VCaP (cell line): ENCODE results near the gene NQO1.

Experiments used
- H3K27ac ChIP-seq: fragments of 450-650 bp; 2 replicates; pipeline ENCODE4 v1.5.1; 2017
- TF ChIP-seq, protein P1 (sequence below): fragments of 450-650 bp; conservative IDR thresholded peaks from 2 replicates; pipeline ENCODE4 v1.5.1; 2017; ENCODE audit warnings: mild to moderate bottlenecking, moderate library complexity

The NQO1 gene

DNA sequence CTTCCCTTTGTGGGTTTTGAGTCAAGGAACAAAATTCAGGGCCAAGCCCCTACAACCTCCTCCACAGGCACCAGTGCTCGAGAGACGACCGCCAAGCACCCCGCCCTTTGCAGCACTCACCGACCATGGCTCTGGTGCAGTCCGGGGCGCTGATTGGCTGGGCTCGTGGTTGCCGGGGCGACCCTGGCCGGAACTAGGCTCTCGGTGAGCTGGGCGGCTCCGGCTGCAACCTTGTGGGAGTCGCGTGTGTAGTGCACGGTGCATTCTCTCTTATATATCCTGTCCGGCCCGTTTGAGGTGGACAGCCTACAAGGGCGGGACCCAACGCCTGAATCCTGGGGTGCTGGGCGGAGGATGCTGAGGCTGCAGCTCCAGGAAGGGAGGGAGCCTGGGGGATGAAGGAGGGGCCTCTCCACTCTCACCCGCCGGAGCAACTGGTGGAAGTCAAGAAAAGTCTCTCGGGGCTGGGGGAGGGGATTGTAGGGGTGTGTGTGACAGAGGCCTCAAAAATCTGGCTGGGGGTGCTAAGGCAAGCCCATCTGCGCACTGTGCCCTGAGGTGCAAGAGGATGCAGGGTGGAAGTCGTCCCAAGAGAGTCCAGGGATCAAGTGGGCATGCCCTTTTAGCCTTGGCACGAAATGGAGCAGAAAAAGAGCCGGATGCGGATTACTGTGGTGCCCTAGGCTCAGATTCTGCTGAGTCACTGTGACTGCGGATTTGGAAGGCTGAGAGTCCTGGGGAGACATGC lies at the start of gene NQO1:
NQO1 (minus strand) TSS at position 248 of the 748 bp plus-strand sequence; CDS start at position 127, 121 bp downstream.
- peak within 1 kb of the TSS; percentile 59 for H3K27ac ChIP-seq
- TF ChIP-seq, protein P1, sequence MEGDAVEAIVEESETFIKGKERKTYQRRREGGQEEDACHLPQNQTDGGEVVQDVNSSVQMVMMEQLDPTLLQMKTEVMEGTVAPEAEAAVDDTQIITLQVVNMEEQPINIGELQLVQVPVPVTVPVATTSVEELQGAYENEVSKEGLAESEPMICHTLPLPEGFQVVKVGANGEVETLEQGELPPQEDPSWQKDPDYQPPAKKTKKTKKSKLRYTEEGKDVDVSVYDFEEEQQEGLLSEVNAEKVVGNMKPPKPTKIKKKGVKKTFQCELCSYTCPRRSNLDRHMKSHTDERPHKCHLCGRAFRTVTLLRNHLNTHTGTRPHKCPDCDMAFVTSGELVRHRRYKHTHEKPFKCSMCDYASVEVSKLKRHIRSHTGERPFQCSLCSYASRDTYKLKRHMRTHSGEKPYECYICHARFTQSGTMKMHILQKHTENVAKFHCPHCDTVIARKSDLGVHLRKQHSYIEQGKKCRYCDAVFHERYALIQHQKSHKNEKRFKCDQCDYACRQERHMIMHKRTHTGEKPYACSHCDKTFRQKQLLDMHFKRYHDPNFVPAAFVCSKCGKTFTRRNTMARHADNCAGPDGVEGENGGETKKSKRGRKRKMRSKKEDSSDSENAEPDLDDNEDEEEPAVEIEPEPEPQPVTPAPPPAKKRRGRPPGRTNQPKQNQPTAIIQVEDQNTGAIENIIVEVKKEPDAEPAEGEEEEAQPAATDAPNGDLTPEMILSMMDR: no peak

GRCh38 chr16:69775563-69775962 lies 49.2 kb upstream of the NQO1 start:
- TF ChIP-seq, protein P1: no peak
- H3K27ac ChIP-seq: no peak overlapping the region

- TF ChIP-seq, protein P1: no peak
Observed at GRCh38 chr16:69773260-69773947, 47.0 kb upstream of the NQO1 start.

DNA sequence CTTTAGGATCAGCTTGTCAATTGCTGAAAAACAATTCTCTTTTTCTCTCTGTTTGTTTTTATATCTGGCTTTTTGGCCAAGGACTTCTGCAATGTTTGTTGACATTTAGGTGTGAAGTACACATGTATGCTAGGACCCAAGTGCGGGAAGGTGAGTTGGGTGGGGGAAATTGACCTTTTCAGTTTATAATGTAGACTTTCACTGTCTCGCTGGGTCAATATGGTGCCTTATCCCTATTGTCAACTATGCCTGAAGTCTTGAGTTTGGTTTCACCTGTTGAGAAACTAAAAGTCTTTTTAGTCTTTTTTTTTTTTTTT lies 45.2 kb upstream of the NQO1 start:
- TF ChIP-seq, protein P1: no peak
- H3K27ac ChIP-seq: no peak overlapping the region

More at GRCh38 chr16:69773260-69773947, 47.0 kb upstream of the NQO1 start:
- H3K27ac ChIP-seq: no peak overlapping the region

DNA sequence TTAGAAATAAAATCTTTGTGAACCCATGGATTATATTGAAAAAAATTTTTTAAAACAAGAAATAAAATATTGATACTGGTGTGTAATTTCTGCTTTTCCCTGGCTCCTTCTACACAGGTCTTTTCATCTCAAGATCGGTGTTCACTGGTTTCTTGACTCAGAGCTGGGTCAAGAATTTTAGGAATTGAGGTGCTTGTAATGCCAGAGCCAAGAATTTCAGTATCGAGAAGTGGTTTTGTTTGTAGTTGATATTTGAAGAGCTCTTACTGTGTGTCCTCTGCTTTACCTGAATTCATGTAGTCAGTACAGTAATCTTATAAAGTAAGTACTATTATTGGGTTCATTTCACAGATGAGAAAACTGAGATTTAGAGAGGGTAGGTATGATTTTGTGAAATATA lies 43.0 kb upstream of the NQO1 start:
- H3K27ac ChIP-seq: no peak overlapping the region
- TF ChIP-seq, protein P1: no peak

DNA sequence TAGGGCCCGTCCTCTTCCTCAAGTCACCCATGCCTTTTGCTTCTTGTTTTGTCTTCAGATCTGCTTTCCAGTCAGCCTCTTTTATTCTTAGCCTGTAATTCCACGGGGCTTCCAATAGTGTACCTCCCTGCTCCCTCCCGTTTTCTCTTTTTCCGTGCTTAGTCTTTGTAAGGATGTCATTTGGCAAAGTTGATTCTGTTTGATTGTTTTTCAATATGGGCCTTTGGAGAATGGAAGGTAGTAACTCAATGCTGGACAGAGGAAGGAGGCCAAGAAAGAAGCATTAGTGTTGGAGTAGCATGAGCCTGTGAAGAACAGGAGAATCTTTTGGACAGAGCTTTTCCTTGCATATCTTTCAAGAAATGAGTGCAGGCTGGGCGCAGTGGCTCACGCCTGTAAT lies 42.3 kb upstream of the NQO1 start:
- TF ChIP-seq, protein P1: no peak
- no peak overlapping the region for H3K27ac ChIP-seq

DNA sequence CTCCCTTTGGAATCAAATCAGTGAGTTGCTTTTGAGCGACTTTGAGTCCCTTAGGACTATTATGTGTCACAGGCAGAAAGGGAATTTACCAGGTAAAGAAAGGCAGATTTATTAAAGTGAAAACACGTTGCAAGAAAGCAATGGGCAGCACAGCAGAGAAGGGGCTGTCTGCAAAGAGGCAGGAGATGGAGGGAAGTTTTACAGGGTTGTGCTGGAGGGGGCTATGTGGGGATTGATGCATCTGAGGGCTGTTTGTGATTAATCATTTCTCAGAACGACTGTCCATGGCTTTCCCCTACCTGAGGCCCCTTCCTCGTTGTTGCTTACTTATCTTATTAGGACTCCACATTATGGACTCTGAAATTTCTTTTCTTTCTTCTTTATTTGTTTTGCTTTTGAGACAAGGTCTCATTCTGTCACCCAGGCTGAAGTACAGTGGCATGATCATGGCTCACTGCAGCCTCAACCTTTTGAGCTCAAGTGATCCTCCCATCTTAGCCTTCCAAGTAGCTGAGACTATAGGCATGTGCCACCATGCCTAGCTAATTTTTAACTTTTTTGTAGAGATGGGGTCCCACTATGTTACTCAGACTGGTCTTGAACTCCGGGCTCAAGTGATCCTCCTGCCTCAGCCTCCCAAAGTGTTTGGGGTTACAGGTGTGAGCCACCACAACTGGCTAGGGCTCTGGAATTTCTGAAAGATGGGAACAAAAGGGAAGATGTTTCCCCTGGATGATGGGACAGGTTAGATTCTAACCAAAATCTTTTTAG lies 41.3 kb upstream of the NQO1 start:
- TF ChIP-seq, protein P1: no peak
- H3K27ac ChIP-seq: no peak overlapping the region
